ENCODE measurements around the gene DHPS. TPM values are rescaled to one million over a fixed set of nuclear protein-coding genes. Genes with fewer than 3 reads are reported as not detected.

The DHPS gene
- total and polyA plus RNA-seq, 2 experiments from 2014 or later: 50.9 to 68.4 TPM

- Histone ChIP-seq H3K36me3 (ENCODE audit: low read depth) (peaks cover 6% of the 10 kb centered on the region; the same call in 1 of the 2 replicates), H3K79me2 (ENCODE audit: insufficient read depth) (no peaks in the 10 kb centered on the region), H4K20me1 (ENCODE audit: insufficient read depth) (no peaks in the 10 kb centered on the region), H3K27me3 (replicated peaks; ENCODE audit: insufficient read depth) (no peaks in the 10 kb centered on the region), H3K4me3 (no peak overlapping the region), H3F3A (ENCODE audit: insufficient read depth) (no peaks in the 10 kb centered on the region), H3K9me3 (ENCODE audit: low read depth) (no peaks in the 10 kb centered on the region), H3K9me2 (ENCODE audit: insufficient read depth) (no peaks in the 10 kb centered on the region), H3K4me2 (ENCODE audit: unreplicated experiment) (no peak overlapping the region), H3K27ac (no peak overlapping the region), H2AFZ (no peak overlapping the region), H3K9ac (no peak overlapping the region), H3K4me1 (ENCODE audit: insufficient read depth) (no peaks in the 10 kb centered on the region)
- DNase-seq: peak; percentile 39
- WGBS, 2 experiments (ENCODE audit: low coverage in 1 of 2, low lambda C conversion rate in 2 of 2, missing lambda C conversion rate in 2 of 2): 60 to 64% methylated on average over 30 to 50 of the region's 50 CpGs
- TF ChIP-seq EZH2phosphoT487 (IDR thresholded peaks at IDR 0.05; ENCODE audit: insufficient read depth, low read depth) (no peak), EZH2 (IDR thresholded peaks at IDR 0.05; ENCODE audit: insufficient read depth, poor library complexity, severe bottlenecking) (no peak)
- in situ Hi-C loops (cut with MboI): no loop called here
These were observed 24.6 kb downstream of the DHPS start for GRCh38 chr19:12656899-12657571.

GRCh38 chr19:12655546-12655945 lies 26.1 kb downstream of the DHPS start:
- H2AFZ ChIP-seq: no peak overlapping the region
- no peaks in the 10 kb centered on the region for H3K27me3 ChIP-seq (replicated peaks; ENCODE audit: insufficient read depth)
- H3K4me3 ChIP-seq: no peak overlapping the region
- H3K4me2 ChIP-seq (ENCODE audit: unreplicated experiment): no peak overlapping the region
- H3K27ac ChIP-seq: no peak overlapping the region
- WGBS, 2 experiments (ENCODE audit: low coverage in 1 of 2, low lambda C conversion rate in 2 of 2, missing lambda C conversion rate in 2 of 2): 90 to 93% methylated on average over 8 of the region's 8 CpGs
- H3K4me1 ChIP-seq (ENCODE audit: insufficient read depth): no peaks in the 10 kb centered on the region
- H3F3A ChIP-seq (ENCODE audit: insufficient read depth): no peaks in the 10 kb centered on the region
- H3K36me3 ChIP-seq (ENCODE audit: low read depth): peaks cover 6% of the 10 kb centered on the region; the same call in 1 of the 2 replicates
- TF ChIP-seq EZH2phosphoT487 (IDR thresholded peaks at IDR 0.05; ENCODE audit: insufficient read depth, low read depth): no peak
- TF ChIP-seq EZH2 (IDR thresholded peaks at IDR 0.05; ENCODE audit: insufficient read depth, poor library complexity, severe bottlenecking): no peak
- in situ Hi-C loops (cut with MboI): no loop called here
- H4K20me1 ChIP-seq (ENCODE audit: insufficient read depth): no peaks in the 10 kb centered on the region
- no peaks in the 10 kb centered on the region for H3K9me3 ChIP-seq (ENCODE audit: low read depth)
- no peak for DNase-seq
- no peaks in the 10 kb centered on the region for H3K9me2 ChIP-seq (ENCODE audit: insufficient read depth)
- H3K9ac ChIP-seq: no peak overlapping the region
- no peaks in the 10 kb centered on the region for H3K79me2 ChIP-seq (ENCODE audit: insufficient read depth)

GRCh38 chr19:12652219-12652618 lies 29.5 kb downstream of the DHPS start:
- H3K79me2 ChIP-seq (ENCODE audit: insufficient read depth): no peaks in the 10 kb centered on the region
- no peaks in the 10 kb centered on the region for H3K4me1 ChIP-seq (ENCODE audit: insufficient read depth)
- no peak overlapping the region for H3K27ac ChIP-seq
- in situ Hi-C loops (cut with MboI): no loop called here
- no peak for DNase-seq
- no peaks in the 10 kb centered on the region for H3K9me2 ChIP-seq (ENCODE audit: insufficient read depth)
- H3K9me3 ChIP-seq (ENCODE audit: low read depth): no peaks in the 10 kb centered on the region
- H3K36me3 ChIP-seq (ENCODE audit: low read depth): peaks cover 6% of the 10 kb centered on the region; the same call in 1 of the 2 replicates
- no peaks in the 10 kb centered on the region for H3K27me3 ChIP-seq (replicated peaks; ENCODE audit: insufficient read depth)
- H4K20me1 ChIP-seq (ENCODE audit: insufficient read depth): no peaks in the 10 kb centered on the region
- H2AFZ ChIP-seq: no peak overlapping the region
- TF ChIP-seq EZH2phosphoT487 (IDR thresholded peaks at IDR 0.05; ENCODE audit: insufficient read depth, low read depth) (no peak), EZH2 (IDR thresholded peaks at IDR 0.05; ENCODE audit: insufficient read depth, poor library complexity, severe bottlenecking) (no peak)
- H3K9ac ChIP-seq: no peak overlapping the region
- H3K4me3 ChIP-seq: no peak overlapping the region
- 96 to 97% methylated on average over 6 of the region's 6 CpGs for WGBS, 2 experiments (ENCODE audit: low coverage in 1 of 2, low lambda C conversion rate in 2 of 2, missing lambda C conversion rate in 2 of 2)
- H3F3A ChIP-seq (ENCODE audit: insufficient read depth): no peaks in the 10 kb centered on the region
- no peak overlapping the region for H3K4me2 ChIP-seq (ENCODE audit: unreplicated experiment)

- H2AFZ ChIP-seq: no peak overlapping the region
- H3K9ac ChIP-seq: no peak overlapping the region
- no peak overlapping the region for H3K27ac ChIP-seq
- TF ChIP-seq EZH2 (IDR thresholded peaks at IDR 0.05; ENCODE audit: insufficient read depth, poor library complexity, severe bottlenecking): no peak
- H3K4me1 ChIP-seq (ENCODE audit: insufficient read depth): no peaks in the 10 kb centered on the region
- in situ Hi-C loops (cut with MboI): no loop called here
- DNase-seq: no peak
- no peaks in the 10 kb centered on the region for H3K9me2 ChIP-seq (ENCODE audit: insufficient read depth)
- no peaks in the 10 kb centered on the region for H3K27me3 ChIP-seq (replicated peaks; ENCODE audit: insufficient read depth)
- no peak overlapping the region for H3K4me3 ChIP-seq
- no peaks in the 10 kb centered on the region for H3K9me3 ChIP-seq (ENCODE audit: low read depth)
- no peaks in the 10 kb centered on the region for H4K20me1 ChIP-seq (ENCODE audit: insufficient read depth)
- 91 to 92% methylated on average over 10 of the region's 10 CpGs for WGBS, 2 experiments (ENCODE audit: low coverage in 1 of 2, low lambda C conversion rate in 2 of 2, missing lambda C conversion rate in 2 of 2)
- no peaks in the 10 kb centered on the region for H3F3A ChIP-seq (ENCODE audit: insufficient read depth)
- no peak overlapping the region for H3K4me2 ChIP-seq (ENCODE audit: unreplicated experiment)
- no peaks in the 10 kb centered on the region for H3K36me3 ChIP-seq (ENCODE audit: low read depth)
- H3K79me2 ChIP-seq (ENCODE audit: insufficient read depth): no peaks in the 10 kb centered on the region
These were observed 31.7 kb downstream of the DHPS start for GRCh38 chr19:12649941-12650340.
